PFSK-1 (cell line): Measurements from ENCODE around the gene MED20.

Source experiments
- POLR2AphosphoS5 ChIP-seq: IDR thresholded peaks from 2 replicates; pipeline ENCODE4 v1.6.1; 2012; ENCODE audit warnings: low read depth, mild to moderate bottlenecking, control low read depth, low read length, moderate library complexity
- SIN3A ChIP-seq: IDR thresholded peaks from 2 replicates; pipeline ENCODE4 v1.6.1; 2012; ENCODE audit warnings: mild to moderate bottlenecking, low read length, moderate library complexity, borderline replicate concordance; ENCODE audit not compliant: insufficient read depth
- TAF1 ChIP-seq: IDR thresholded peaks from 2 replicates; pipeline ENCODE4 v1.6.1; 2012; ENCODE audit warnings: low read length, control low read depth, borderline replicate concordance; ENCODE audit not compliant: insufficient read depth
- TF ChIP-seq, protein P1 (sequence below), 2 experiments: IDR thresholded peaks; 2 replicates each; pipeline versions ENCODE4 v1.6.1 to v1.8.0; 2011 to 2012; ENCODE audit warnings: low read depth in 2 of 2, low read length in 2 of 2, control low read depth in 1 of 2, inconsistent platforms in 1 of 2, mild to moderate bottlenecking in 1 of 2, moderate library complexity in 1 of 2; ENCODE audit not compliant: insufficient read depth in 1 of 2

DNA sequence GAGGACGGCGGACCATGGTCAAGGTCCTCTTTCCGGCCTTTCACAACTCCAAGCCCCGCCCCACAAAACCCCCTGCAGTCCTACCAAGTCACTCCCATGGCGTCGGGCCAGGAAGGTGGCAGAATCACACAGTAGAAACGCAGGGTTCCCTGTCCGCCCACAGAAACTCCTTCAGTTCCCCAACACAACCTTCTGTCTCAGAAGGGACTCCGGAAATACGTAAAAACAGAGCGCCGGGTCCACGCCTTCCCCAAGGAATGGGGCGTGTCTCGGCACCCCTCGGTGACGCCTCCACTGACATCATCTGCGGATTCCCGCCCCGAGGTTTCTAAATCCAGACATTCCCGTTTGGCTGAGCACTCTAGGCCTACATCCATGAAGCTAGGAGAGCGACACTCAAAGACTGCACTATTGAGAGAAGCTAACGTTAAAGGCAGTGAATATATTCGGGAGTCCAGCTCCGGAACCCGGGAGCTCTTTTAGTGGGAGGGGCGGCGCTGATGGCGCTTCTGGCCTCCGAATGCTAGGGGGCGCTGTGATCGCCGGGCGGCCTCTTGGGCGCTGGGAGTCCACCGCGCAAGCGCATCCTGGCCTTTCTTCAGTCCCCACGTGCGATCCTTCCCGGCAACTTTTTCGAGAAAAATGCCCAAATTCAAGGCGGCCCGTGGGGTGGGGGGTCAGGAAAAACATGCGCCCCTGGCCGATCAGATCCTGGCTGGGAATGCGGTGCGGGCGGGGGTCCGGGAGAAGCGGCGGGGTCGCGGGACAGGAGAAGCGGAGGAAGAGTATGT, at the start of gene MED20, which contains the start of gene BYSL:
- TF ChIP-seq TAF1 (peak; percentile 74; the same call in 1 of the 2 replicates), POLR2AphosphoS5 (peak; percentile 76), SIN3A (peak; percentile 86; the same call in 1 of the 2 replicates)
- TF ChIP-seq, protein P1, sequence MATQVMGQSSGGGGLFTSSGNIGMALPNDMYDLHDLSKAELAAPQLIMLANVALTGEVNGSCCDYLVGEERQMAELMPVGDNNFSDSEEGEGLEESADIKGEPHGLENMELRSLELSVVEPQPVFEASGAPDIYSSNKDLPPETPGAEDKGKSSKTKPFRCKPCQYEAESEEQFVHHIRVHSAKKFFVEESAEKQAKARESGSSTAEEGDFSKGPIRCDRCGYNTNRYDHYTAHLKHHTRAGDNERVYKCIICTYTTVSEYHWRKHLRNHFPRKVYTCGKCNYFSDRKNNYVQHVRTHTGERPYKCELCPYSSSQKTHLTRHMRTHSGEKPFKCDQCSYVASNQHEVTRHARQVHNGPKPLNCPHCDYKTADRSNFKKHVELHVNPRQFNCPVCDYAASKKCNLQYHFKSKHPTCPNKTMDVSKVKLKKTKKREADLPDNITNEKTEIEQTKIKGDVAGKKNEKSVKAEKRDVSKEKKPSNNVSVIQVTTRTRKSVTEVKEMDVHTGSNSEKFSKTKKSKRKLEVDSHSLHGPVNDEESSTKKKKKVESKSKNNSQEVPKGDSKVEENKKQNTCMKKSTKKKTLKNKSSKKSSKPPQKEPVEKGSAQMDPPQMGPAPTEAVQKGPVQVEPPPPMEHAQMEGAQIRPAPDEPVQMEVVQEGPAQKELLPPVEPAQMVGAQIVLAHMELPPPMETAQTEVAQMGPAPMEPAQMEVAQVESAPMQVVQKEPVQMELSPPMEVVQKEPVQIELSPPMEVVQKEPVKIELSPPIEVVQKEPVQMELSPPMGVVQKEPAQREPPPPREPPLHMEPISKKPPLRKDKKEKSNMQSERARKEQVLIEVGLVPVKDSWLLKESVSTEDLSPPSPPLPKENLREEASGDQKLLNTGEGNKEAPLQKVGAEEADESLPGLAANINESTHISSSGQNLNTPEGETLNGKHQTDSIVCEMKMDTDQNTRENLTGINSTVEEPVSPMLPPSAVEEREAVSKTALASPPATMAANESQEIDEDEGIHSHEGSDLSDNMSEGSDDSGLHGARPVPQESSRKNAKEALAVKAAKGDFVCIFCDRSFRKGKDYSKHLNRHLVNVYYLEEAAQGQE (IDR thresholded peaks at IDR 0.05; ENCODE audit: insufficient read depth in 1 of 2, low read depth in 2 of 2, low read length in 2 of 2) = peak in 1 of 2 experiments; percentile 66; a peak in 1 of 4 replicates
